NCI-H2196 (cell line): ENCODE data around the gene HTT-AS.

Experiments
- DNase-seq: peaks from one replicate; lab custom pipeline; 2025; ENCODE audit not compliant: unreplicated experiment; lab: John Stamatoyannopoulos, UW

HTT-AS gene

DNA sequence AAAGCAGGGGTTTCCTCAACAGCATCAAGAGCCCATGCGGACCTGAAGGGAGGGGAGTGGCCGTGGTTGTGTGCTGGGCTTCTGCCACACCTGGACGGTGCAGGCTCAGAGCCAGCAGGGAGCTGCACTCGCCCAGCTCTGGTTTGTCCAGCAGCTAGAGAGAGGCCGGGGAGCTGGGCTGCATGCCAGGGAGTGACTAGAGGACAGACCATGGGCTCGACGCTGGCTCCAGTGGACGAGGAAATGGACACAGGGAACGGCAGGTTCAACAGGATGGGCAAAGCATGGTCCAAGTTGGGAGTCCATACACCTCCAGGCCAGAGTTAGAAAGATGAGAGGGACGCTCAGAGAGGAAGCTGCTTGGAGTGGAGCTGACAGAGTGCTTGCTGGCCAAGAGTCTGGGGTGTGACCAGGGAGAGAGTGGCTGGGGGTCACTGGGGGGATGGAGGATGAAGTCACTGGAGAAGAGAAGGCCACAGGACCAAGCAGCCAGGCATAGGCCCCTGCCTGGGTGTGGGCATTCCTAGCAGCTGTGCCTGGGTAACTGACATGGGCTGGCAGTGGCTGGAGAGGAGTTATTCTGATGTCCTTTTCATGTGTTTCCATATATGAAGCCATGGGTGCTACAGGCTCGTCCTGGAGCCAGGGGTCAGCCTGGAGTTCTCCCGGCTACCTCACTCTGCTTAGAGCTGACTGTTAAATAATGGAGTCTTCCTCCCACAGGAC, 42.8 kb downstream of the HTT-AS start:
- peak; percentile 82 for DNase-seq

- DNase-seq, result no peak
These were observed 43.6 kb downstream of the HTT-AS start for GRCh38 chr4:3030566-3031356.

- no peak for DNase-seq
These were observed 44.9 kb downstream of the HTT-AS start for GRCh38 chr4:3029464-3029863.

DNA sequence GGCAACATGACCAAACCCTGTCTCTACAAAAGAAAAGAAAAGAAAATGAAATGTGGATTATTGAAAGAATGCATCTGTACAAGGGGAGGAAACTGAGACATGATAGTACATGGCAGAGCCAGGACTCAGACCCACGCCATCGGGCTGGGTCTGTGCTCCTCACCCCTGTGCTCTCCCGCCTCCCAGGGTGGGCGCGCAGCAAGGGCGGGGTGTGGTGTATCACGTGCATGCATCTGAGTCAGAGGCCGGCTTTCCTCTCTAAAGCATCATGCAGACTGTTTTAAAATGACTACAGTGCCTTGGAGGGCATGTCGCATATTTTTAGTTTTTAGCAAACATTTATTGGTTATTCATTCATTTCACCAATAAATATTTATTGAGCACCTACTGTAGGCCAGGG, 47.8 kb downstream of the HTT-AS start:
- DNase-seq, result no peak

DNA sequence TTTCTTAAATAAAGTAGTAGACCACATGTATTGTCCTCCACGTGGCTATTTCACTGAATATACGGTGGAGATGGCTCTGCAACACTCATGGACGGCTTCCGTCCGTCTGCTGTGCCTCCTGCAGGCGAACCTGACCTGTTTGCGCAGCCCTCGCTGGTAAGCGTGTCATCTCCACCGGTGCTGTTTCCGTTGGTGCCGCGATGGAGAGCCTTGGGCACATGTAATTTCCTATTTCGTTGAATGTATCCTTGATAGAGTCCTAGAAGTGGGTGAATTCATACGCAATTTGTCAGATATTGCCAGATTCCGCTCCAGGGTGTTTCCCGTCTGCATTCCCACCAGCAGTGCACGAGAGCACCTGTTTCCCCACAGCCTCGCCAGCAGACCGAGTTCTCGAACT, 48.5 kb downstream of the HTT-AS start:
- DNase-seq, result no peak

GRCh38 chr4:3022651-3023050, 51.7 kb downstream of the HTT-AS start:
- DNase-seq, result no peak

DNA sequence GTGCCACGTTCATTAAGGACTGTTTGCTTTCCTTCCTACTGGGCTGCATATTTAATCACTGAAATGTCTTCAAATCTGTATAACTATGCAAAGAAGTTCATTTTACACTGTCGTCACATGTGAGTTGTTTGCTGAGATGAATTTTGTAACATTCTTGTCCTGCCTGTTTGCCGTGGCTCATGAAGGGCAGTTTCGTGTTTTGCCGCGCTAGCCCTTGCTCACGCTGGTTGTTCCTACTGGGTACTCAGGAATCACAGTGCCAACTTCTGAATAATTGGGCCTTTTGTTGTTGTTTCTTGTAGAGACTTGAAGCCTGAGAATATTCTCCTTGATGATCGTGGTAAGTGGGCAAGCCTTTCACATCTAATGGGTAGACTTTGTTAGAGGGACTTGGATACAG, 52.2 kb downstream of the HTT-AS start:
- no peak for DNase-seq

- DNase-seq, result no peak
These were observed 52.7 kb downstream of the HTT-AS start for GRCh38 chr4:3021627-3022026.

- DNase-seq, result no peak
These were observed 53.2 kb downstream of the HTT-AS start for GRCh38 chr4:3021127-3021526.

DNA sequence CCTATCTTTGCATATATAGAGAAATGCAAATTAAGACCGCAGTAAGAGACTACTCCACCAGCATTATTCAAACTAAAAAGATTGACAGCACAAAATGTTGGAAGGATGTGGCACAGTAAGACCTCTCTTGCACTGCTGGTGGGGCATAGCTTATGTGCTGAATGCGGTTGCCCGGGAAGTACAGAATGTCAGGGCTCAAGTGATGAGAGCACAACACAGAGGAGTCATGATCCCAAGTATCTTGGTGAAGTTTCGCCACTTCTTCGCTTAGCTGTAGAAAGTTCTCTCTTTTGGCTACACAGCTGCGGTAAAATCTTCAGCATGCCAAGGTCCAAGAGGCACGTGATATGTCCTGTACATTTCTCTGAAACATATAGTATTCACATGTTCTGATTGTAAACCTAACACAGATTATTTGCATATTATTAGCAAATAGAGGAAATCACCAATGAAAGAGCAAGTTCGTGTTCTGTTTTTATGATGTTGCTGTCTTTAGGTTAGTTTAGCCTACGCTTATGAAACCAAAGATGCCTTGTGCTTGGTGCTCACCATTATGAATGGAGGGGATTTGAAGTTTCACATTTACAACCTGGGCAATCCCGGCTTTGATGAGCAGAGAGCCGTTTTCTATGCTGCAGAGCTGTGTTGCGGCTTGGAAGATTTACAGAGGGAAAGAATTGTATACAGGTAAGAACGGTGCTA, 55.0 kb downstream of the HTT-AS start:
- DNase-seq, result no peak

DNA sequence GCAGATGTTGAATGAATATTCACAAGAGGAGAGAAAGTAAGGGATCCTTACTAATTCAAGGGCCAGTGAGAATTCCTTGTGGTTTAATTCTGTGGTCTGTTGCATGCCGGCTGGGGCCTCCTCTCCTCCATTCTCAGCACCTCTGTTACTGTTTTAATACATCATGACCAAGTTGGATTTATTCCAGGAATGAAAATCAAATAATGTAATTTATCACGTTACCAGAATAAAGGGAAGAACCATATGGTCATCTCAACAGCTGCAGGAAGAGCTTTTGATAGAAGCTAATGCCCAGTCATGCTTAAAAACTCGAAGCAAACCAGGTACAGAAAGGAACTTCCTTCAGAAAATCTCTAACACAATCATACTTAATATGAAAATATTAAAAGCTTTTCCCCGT, 56.8 kb downstream of the HTT-AS start:
- DNase-seq, result peak; percentile 6

DNA sequence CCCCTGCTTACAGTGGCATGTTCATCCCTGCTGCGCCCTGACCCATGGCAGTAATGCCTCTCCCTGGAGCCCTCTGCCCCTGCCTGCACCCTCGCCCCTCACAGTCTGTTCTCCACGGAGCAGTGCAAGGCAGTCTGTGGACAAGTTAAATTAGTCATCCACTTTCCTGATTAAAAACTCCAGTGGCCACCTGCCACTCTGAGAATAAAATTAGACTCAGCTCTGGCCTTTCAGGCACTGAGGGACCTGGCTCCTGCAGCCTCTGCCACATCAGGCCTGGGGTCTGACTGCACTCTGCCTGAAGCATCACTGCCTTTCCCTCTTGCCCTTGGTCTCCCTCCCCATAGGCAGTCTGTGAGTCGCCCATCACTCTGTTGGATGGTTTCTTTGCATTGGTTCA, 57.4 kb downstream of the HTT-AS start:
- DNase-seq, result no peak

GRCh38 chr4:3013839-3014350, 60.4 kb downstream of the HTT-AS start:
- DNase-seq, result no peak
